Measurements from ENCODE around the gene HOXC10. TPM values are rescaled to one million over a fixed set of nuclear protein-coding genes. Genes with fewer than 3 reads are reported as not detected.

The HOXC10 gene
- total and polyA plus RNA-seq, 9 donors = 0.15 to 15.4 (median 2.0) TPM; not detected in 2

DNA sequence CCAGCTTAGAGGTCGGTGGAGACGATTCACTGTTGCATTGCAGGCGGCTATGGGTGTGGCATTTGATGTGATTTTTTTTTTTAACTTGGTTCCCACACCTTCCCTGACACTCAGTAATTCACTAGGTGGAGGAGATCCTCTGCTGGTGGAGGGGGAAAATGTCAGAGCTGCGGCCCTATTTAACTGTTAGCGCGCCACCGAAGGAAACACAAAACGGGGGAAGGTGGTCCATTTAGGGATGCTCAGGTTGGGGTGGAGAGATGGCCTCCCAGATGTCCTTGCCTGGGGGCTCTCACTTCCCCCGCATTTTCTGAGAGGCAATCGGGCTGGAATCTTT, 34.5 kb upstream of the HOXC10 start:
- 4 to 5% (median 5%) methylated on average over 10 of the region's 10 CpGs for WGBS, 3 donors
- intact Hi-C loops (cut with DNase I) = no loop called here
- no peaks in the 10 kb centered on the region for H3K9me3 ChIP-seq
- no peak overlapping the region for H3K4me3 ChIP-seq
- TF ChIP-seq EP300 (IDR thresholded peaks at IDR 0.05) = no peak
- TF ChIP-seq, protein P1, sequence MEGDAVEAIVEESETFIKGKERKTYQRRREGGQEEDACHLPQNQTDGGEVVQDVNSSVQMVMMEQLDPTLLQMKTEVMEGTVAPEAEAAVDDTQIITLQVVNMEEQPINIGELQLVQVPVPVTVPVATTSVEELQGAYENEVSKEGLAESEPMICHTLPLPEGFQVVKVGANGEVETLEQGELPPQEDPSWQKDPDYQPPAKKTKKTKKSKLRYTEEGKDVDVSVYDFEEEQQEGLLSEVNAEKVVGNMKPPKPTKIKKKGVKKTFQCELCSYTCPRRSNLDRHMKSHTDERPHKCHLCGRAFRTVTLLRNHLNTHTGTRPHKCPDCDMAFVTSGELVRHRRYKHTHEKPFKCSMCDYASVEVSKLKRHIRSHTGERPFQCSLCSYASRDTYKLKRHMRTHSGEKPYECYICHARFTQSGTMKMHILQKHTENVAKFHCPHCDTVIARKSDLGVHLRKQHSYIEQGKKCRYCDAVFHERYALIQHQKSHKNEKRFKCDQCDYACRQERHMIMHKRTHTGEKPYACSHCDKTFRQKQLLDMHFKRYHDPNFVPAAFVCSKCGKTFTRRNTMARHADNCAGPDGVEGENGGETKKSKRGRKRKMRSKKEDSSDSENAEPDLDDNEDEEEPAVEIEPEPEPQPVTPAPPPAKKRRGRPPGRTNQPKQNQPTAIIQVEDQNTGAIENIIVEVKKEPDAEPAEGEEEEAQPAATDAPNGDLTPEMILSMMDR (IDR thresholded peaks at IDR 0.05) = no peak
- TF ChIP-seq POLR2A (IDR thresholded peaks at IDR 0.05) = no peak
- no peak for DNase-seq
- H3K27ac ChIP-seq = no peak overlapping the region
- peaks cover 14% of the 10 kb centered on the region for H3K27me3 ChIP-seq
- H3K36me3 ChIP-seq = no peaks in the 10 kb centered on the region
- H3K4me1 ChIP-seq (ENCODE audit: insufficient read depth) = peaks cover 4% of the 10 kb centered on the region

DNA sequence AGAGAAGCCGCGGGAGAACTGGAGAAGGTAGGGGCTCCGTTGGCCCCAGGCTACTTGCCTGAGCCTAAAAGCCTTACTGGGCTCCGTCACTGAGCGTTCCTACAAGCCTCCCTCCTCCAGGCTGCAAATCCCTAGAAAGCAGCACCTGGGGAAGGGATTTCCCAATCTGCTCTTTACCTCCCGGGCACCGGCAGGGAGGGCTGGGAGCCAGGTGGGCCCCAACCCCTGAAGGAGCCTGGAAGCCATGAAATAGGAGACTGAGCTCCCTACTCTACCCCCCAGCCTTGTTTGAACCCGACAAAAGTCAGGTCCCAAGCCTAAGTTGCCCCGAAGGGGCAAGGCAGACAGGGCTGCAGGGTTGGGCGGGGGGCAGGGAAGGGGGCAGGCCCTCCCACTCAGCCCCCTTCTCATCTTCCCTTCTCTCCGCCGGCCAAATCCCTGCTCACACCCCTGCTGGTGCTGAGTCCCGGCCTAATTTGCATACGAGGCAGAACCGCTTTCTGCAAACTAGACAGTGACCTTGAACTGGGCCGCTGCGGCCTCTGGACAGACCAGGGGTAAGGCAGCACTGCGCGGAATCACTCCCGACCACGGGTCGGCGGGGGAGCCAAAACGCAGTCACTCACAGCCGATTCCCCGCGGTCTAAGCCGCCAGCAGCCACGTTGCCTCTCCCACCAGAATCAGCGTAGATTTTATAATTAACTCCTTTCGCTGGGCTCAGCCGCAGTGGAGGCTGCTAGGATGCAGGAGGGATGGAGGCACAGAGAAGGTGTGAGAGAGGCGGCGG, 34.0 kb upstream of the HOXC10 start:
- peaks cover 14% of the 10 kb centered on the region for H3K27me3 ChIP-seq
- H3K27ac ChIP-seq = no peak overlapping the region
- 4 to 10% (median 4%) methylated on average over 28 to 34 of the region's 34 CpGs for WGBS, 3 donors
- H3K4me3 ChIP-seq = no peak overlapping the region
- intact Hi-C loops (cut with DNase I) = no loop called here
- peaks cover 4% of the 10 kb centered on the region for H3K4me1 ChIP-seq (ENCODE audit: insufficient read depth)
- no peaks in the 10 kb centered on the region for H3K9me3 ChIP-seq
- no peaks in the 10 kb centered on the region for H3K36me3 ChIP-seq
- DNase-seq = peak in 2 of 5 donors; percentile 36 to 65
- no peak for TF ChIP-seq POLR2A (IDR thresholded peaks at IDR 0.05)
- no peak for TF ChIP-seq EP300 (IDR thresholded peaks at IDR 0.05)
- TF ChIP-seq, protein P1 (IDR thresholded peaks at IDR 0.05) = no peak

DNA sequence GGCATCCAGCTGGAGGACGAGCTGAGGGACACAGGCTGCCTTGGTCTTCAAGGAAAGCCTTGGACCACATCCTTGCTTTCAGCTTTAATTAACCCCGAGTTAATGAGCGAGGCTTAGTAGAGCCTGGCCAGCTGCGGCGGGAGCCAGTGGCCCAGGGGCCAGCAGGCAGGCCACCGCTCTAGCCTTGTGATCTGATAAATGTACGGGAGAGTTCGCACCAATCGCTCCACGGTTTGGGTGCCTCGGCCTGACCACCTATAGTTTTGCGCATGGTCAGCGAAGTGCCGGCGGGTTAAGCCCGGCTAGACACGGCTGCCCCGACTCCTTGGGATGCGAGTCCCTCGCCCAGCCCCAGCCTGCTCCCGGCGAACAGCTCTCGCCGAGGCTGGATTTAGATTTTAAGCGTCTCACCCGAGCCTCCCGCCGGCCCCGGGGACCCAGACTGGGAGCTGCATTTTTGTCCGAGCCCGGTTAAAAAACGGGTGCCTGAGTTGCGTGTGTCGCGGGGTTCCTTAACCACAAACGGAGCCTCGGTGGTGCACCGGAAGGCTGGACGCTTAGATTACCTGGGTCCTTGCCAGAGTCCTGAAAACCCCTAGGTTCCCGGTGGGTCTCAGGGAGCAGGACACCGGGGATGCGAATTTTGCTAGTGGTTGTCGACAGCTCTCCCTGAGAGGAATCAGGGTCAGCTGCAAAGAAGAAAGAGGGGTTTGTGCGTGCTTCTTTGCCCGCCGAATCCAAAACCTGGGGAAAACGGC, 33.2 kb upstream of the HOXC10 start:
- H3K36me3 ChIP-seq = no peaks in the 10 kb centered on the region
- peaks cover 4% of the 10 kb centered on the region for H3K4me1 ChIP-seq (ENCODE audit: insufficient read depth)
- peaks cover 14% of the 10 kb centered on the region for H3K27me3 ChIP-seq
- no peak overlapping the region for H3K4me3 ChIP-seq
- intact Hi-C loops (cut with DNase I) = no loop called here
- DNase-seq = no peak
- H3K27ac ChIP-seq = no peak overlapping the region
- 5 to 17% (median 9%) methylated on average over 25 to 47 of the region's 47 CpGs for WGBS, 3 donors
- TF ChIP-seq, protein P1 (IDR thresholded peaks at IDR 0.05) = no peak
- TF ChIP-seq EP300 (IDR thresholded peaks at IDR 0.05) = no peak
- no peak for TF ChIP-seq POLR2A (IDR thresholded peaks at IDR 0.05)
- H3K9me3 ChIP-seq = no peaks in the 10 kb centered on the region

DNA sequence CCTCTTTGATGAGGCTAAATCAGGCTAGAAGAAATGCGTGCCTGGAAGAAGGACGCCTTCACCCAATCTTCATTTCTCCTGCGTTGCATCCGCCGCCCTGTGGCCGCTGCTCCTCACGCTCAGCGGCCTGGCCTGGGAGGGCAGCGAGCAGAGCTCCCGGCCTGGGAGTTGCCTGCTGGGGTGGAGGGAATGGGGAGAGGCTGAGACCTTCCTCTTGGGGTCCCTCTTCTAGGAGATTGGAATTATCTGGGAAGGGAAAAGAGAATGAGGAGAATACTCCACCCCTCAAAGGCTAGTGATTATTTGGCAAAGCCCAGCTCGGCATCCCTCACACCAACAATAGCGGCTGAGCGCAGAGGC, 32.6 kb upstream of the HOXC10 start:
- Histone ChIP-seq H3K4me1 (ENCODE audit: insufficient read depth) (peaks cover 4% of the 10 kb centered on the region), H3K27me3 (peaks cover 14% of the 10 kb centered on the region), H3K36me3 (no peaks in the 10 kb centered on the region), H3K27ac (no peak overlapping the region), H3K9me3 (no peaks in the 10 kb centered on the region), H3K4me3 (no peak overlapping the region)
- TF ChIP-seq EP300 (IDR thresholded peaks at IDR 0.05) (no peak), POLR2A (IDR thresholded peaks at IDR 0.05) (no peak)
- TF ChIP-seq, protein P1 (IDR thresholded peaks at IDR 0.05) = no peak
- no peak for DNase-seq
- intact Hi-C loops (cut with DNase I) = no loop called here
- 21 to 37% (median 36%) methylated on average over 13 of the region's 13 CpGs for WGBS, 3 donors

Measured in ovary (tissue), 9 donors.